Globus pallidus (tissue), 1 donor: Measurements from ENCODE around the gene HTR3C.
"Not testable (repeated sequence)": the region's sequence is repeated elsewhere in the genome, so short reads cannot be mapped to it uniquely, and the experiment has no call there.

ENCODE experiments used
- DNase-seq: peaks from one replicate; pipeline ENCODE4 v3.0.0-alpha.2; 2015; ENCODE audit warnings: low spot score

The HTR3C gene

GRCh38 chr3:184030536-184030935 is 22.3 kb upstream of the HTR3C start:
- no peak for DNase-seq

DNA sequence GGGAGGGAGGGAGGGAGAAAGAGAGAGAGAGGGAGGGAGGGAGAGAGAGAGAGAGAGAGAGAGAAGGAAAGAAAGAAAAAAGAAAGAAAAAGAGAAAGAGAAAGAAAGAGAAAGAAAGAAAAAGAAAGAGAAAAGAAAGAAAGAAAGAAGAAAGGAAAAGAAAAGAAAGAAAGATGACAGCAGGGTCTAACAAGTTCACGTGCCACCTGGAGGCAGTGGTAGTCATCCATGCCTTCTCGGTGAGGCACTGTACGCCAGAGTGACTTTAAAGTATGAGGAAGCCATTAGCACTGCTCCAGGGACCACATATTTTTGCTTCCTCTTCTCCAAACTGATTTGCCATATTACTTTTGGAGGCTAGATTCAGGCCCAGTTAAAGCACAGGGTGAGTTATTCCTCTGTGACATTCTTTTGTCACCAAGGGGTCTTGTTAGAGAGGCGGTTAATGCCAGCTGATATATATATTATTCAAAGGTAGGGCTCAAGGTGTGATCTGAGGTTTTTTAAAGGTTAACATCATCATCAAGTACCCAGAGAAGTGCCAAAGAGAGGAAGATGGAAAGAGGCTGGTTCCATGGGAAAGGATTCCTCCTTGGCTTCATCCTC is 21.6 kb upstream of the HTR3C start, which contains the start of gene HTR3D:
Gene HTR3D (plus strand): TSS at position 556 of the 606 bp plus-strand sequence. CDS start 0 bp downstream, at position 556.
- DNase-seq, result no peak

DNA sequence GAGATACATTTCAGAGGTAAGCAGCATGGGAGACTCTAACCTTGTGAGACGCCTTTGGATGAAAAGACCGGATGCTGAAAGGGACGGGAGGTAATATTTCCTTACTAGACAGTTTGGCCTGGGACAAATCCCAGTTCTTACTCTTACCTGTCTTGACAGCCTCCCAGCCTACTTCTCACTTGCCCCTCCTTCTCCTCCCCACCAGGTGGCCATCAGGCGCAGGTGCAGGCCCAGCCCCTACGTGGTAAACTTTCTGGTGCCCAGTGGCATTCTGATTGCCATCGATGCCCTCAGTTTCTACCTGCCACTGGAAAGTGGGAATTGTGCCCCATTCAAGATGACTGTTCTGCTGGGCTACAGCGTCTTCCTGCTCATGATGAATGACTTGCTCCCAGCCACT is 15.0 kb upstream of the HTR3C start:
- no peak for DNase-seq

DNA sequence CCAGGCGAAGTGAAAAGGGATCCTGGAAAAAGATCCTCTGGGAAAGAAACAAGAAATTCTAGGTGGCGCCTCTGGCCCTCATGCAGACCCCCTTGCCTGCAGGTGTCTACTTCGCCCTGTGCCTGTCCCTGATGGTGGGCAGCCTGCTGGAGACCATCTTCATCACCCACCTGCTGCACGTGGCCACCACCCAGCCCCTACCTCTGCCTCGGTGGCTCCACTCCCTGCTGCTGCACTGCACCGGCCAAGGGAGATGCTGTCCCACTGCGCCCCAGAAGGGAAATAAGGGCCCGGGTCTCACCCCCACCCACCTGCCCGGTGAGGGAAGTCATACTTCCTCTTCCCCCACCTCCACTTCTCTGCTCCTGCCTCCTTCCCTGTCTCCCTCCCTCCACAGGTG is 14.5 kb upstream of the HTR3C start:
- not testable (repeated sequence) for DNase-seq

- DNase-seq, result no peak
Observed at GRCh38 chr3:184039414-184039813, 13.4 kb upstream of the HTR3C start.

DNA sequence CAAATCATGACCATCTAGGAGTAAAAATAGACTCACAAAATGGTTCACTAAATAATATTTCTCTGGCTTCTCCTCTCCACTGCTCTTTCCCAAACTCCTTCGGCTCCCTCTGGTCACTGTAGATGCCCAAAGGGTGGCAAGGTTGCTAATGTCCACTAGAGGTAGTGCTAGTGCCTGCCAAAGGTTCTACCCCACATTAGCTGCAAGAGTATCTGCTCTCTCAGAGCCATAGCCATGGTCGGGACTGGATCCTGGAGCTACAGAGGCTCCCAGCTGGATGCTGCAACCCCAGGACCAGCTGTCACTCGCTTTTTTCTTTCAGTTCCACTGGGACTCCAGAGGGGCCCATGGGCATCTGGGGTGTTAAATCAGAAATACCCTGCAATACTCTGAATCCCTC is 12.8 kb upstream of the HTR3C start:
- no peak for DNase-seq

DNA sequence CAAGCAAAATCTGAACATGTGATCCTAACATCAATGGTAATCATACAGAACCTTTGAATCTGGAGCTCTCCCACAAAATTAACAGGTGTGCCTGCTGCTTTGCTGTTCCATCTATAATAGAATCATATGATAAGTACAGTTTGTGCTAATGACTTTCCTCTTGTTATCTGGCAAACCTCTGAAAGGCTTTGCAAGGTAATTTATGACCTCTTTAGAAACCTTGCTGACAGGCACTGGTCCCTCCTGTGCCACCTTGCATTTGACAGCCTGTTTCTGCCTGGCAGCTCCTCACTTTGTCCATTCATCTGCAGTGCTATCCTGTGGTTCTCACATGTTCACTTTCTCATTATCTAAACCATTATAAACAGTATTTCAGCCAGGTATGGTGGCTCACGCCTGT is 10.2 kb upstream of the HTR3C start:
- DNase-seq, result no peak

DNA sequence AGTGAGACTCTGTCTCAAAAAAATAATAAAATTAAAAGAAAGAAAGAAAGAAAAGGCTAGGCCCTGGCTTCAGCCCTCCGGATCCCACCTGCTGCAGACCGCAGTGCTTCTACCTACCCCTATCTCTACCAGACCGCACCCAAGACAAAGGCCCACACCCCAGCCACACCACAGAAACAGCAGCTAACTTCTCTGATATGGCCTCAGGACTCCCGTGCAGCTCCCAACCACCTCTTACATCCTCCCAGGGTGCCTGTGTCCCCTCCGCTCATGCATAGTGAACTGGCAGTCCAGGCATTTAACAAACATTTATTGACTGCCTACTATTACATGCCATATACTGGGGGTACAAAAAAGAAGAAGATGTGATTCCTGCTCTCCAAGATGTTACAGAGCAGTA is 6.9 kb upstream of the HTR3C start:
- no peak for DNase-seq

DNA sequence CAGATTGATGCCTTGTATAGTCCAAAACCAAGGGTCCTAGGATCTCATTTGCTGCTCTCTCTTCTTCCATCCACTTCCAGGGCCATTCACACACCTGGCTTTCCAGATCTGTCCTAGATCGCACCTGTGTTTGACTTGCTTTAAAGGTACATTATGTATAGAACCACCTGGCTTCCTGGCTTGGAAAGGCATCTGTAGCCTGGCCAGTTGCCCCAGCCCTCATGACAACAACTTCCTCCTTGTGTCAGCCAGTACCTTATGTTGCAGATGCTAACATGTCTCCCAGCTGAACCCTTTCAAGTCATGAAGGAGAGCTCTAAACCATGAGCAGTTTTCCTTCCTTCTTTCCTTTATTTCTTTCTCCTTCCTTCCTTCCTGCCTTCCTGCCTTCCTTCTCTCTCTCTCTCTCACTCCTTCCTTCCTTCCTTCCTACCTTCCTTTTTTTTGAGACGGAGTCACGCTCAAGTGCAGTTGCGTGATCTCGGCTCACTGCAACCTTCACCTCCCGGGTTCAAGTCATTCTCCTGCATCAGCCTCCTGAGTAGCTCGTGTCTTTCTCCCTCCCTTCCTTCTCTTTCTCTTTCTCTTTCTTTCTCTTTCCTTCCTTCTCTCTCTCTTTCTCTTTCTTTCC is 2.5 kb upstream of the HTR3C start:
- no peak for DNase-seq

- DNase-seq, result no peak
Observed at GRCh38 chr3:184058029-184058428, 5.2 kb downstream of the HTR3C start.

- no peak for DNase-seq
Observed at GRCh38 chr3:184059424-184059823, 6.6 kb downstream of the HTR3C start.

GRCh38 chr3:184062637-184063036 is 9.8 kb downstream of the HTR3C start:
- DNase-seq, result no peak

- DNase-seq, result no peak
Observed at GRCh38 chr3:184066211-184066610, 13.4 kb downstream of the HTR3C start.

GRCh38 chr3:184067573-184068055 is 14.8 kb downstream of the HTR3C start:
- DNase-seq, result no peak

- no peak for DNase-seq
Observed at GRCh38 chr3:184068344-184068743, 15.5 kb downstream of the HTR3C start.

- DNase-seq, result not testable (repeated sequence)
Observed at GRCh38 chr3:184071142-184071541, 18.3 kb downstream of the HTR3C start.

- DNase-seq, result no peak
Observed at GRCh38 chr3:184073621-184074020, 20.8 kb downstream of the HTR3C start.

DNA sequence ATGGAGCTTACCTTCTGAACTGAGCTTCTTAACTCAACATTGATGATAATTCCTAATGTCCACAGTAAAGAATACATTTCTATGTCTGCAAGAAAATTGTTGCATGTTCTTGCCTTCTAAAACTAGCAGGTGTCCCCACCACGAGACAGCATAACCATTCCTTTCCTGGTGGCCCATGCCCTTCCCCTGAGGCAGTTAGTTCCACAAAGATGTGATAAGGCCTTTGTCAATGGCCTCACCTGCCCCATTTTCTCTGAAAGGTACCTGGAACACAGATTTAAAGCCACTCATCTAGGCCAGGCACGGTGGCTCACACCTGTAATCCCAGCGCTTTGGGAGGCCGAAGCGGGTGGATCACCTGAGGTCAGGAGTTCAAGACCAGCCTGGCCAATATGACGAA is 23.1 kb downstream of the HTR3C start:
- DNase-seq, result no peak

- no peak for DNase-seq
Observed at GRCh38 chr3:184077881-184078280, 25.0 kb downstream of the HTR3C start.

- no peak for DNase-seq
Observed at GRCh38 chr3:184078851-184079250, 26.0 kb downstream of the HTR3C start.

DNA sequence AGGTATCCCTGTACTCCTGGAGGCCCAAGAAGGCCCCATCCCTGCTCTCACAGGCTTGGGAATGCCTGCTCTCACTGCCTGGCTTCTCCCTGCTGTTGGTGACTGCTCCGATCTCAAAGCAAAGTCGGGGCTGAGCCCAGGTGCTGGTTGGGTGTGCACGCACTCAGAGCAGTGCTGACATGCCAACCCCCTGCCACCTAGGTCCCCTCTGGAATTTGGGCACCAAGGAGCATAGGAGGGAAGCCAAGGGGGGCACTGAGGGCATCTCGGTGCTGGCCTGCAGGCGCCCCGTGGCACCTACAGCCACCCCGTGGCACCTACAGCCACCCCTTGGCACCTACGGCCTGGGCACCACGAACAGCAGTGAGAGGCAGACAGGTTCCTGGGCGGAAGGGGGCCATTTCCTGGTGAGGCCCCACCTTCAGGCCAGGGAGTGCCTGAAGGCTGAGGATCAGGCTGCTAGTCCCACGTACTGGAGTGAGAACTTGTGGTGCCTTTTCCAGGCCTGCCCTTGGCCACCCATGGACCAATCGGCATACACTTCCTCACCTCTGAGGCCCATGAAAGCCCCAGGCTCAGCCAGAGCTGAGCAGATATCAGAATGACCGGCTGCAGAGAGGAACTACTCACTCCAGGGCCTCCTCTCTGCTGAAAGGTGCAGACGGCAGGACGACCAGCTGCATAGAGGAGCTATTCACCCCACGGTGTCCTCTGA is 28.4 kb downstream of the HTR3C start:
- no peak for DNase-seq

GRCh38 chr3:184082034-184082433 is 29.2 kb downstream of the HTR3C start:
- DNase-seq, result no peak

GRCh38 chr3:184082465-184082864 is 29.6 kb downstream of the HTR3C start:
- DNase-seq, result no peak
